Endothelial cell of umbilical vein (primary cell): ENCODE data around the gene ZNF687. TPM values are rescaled to one million over a fixed set of nuclear protein-coding genes. Genes with fewer than 3 reads are reported as not detected.

Experiments
- BruUV-seq: library from RNA; stranded (reverse); fragments of 400-500 nt; replicated peaks from 2 replicates; lab custom pipeline; 2021; lab: Mats Ljungman, UMichigan
- CTCF ChIA-PET: fragments of 300-600, 350-600 bp; sonication (Branson Sonifier 250); formaldehyde crosslinking; loops from one replicate; lab custom pipeline; 2021; ENCODE audit warnings: antibody characterized with exemption, inconsistent platforms; lab: Charles Lee
- POLR2A ChIA-PET: fragments of 300-600, 350-600 bp; sonication (Branson Sonifier 250); formaldehyde crosslinking; loops from one replicate; lab custom pipeline; 2021; ENCODE audit warnings: antibody characterized with exemption, inconsistent platforms; lab: Charles Lee
- DNase-seq: peaks from one replicate; pipeline ENCODE4 v3.0.0-alpha.2; 2011; ENCODE audit warnings: low read depth, low spot score
- FAIRE-seq: peaks from 2 replicates; lab custom pipeline; 2011; peaks lifted over from hg19 to GRCh38; lab: Jason Lieb, UNC
- H2AFZ ChIP-seq: 2 replicates; pipeline ENCODE4 v1.6.0; 2012; ENCODE audit warnings: low read depth, low read length, control low read depth, inconsistent platforms
- H3K27ac ChIP-seq: 2 replicates; pipeline ENCODE4 v1.5.1; 2011; ENCODE audit warnings: low read depth, mild to moderate bottlenecking, control low read depth, low read length, moderate library complexity; ENCODE audit not compliant: insufficient read depth
- H3K27me3 ChIP-seq, 2 experiments: 2 replicates each; pipeline versions ENCODE4 v1.6.0 to v1.6.1; 2011; ENCODE audit warnings: low read length in 2 of 2, mixed read lengths in 1 of 2; ENCODE audit not compliant: control insufficient read depth in 2 of 2, insufficient read depth in 2 of 2
- H3K36me3 ChIP-seq, 2 experiments: 2 replicates in 1 of 2; 3 replicates in 1 of 2; pipeline ENCODE4 v1.5.1; 2011; ENCODE audit warnings: low read length in 2 of 2, mild to moderate bottlenecking in 1 of 2, moderate library complexity in 1 of 2; ENCODE audit not compliant: control insufficient read depth in 2 of 2, insufficient read depth in 2 of 2; ENCODE audit errors: extremely low read depth in 1 of 2
- H3K4me1 ChIP-seq: 3 replicates; pipeline ENCODE4 v1.5.1; 2011; ENCODE audit warnings: mild to moderate bottlenecking, low read length; ENCODE audit not compliant: control insufficient read depth, insufficient read depth; ENCODE audit errors: extremely low read depth
- H3K4me2 ChIP-seq: 2 replicates; pipeline ENCODE4 v1.6.1; 2011; ENCODE audit warnings: low read length, control low read depth, mixed read lengths; ENCODE audit not compliant: insufficient read depth
- H3K4me3 ChIP-seq, 3 experiments: fragments of 200-600 bp in 1 of 3; sonication (generic), shearing (Covaris generic) in 1 of 3; replicated peaks in 1 of 3; 2 replicates each; pipeline ENCODE4 v1.5.1; 2011 to 2016; ENCODE audit warnings: control low read depth in 3 of 3, low read length in 3 of 3, mild to moderate bottlenecking in 2 of 3, inconsistent platforms in 1 of 3, low read depth in 1 of 3, moderate library complexity in 1 of 3; ENCODE audit not compliant: insufficient read depth in 1 of 3
- H3K79me2 ChIP-seq: 2 replicates; pipeline ENCODE4 v1.6.0; 2012; ENCODE audit warnings: low read length, inconsistent platforms; ENCODE audit not compliant: control insufficient read depth, insufficient read depth
- H3K9ac ChIP-seq: replicated peaks from 2 replicates; pipeline ENCODE3; 2011; ENCODE audit warnings: low read length, control low read depth; ENCODE audit not compliant: insufficient read depth; ENCODE audit errors: extremely low read depth
- H3K9me1 ChIP-seq: replicated peaks from 3 replicates; pipeline ENCODE4 v1.6.0; 2011; ENCODE audit warnings: mild to moderate bottlenecking, low read length; ENCODE audit not compliant: control insufficient read depth, insufficient read depth; ENCODE audit errors: extremely low read depth
- H3K9me3 ChIP-seq: replicated peaks from 2 replicates; pipeline ENCODE4 v1.5.1; 2012; ENCODE audit warnings: low read length, inconsistent platforms; ENCODE audit not compliant: control insufficient read depth, insufficient read depth
- H4K20me1 ChIP-seq: replicated peaks from 2 replicates; pipeline ENCODE3; 2011; ENCODE audit warnings: mild to moderate bottlenecking, low read length; ENCODE audit not compliant: control insufficient read depth, insufficient read depth; ENCODE audit errors: extremely low read depth
- EZH2 ChIP-seq: IDR thresholded peaks from 2 replicates; pipeline ENCODE4 v1.6.1; 2012; ENCODE audit warnings: borderline replicate concordance, low read depth, mild to moderate bottlenecking, moderate library complexity, low read length, inconsistent platforms; ENCODE audit not compliant: severe bottlenecking
- FOS ChIP-seq: IDR thresholded peaks from 2 replicates; pipeline ENCODE4 v1.6.1; 2011; ENCODE audit warnings: mild to moderate bottlenecking, low read length, moderate library complexity, borderline replicate concordance; ENCODE audit not compliant: insufficient read depth
- GATA2 ChIP-seq: IDR thresholded peaks from 2 replicates; pipeline ENCODE4 v1.7.0; 2011; ENCODE audit warnings: low read depth, mild to moderate bottlenecking, moderate library complexity, mixed read lengths, low read length; ENCODE audit not compliant: insufficient read length, insufficient read depth
- JUN ChIP-seq: IDR thresholded peaks from 2 replicates; pipeline ENCODE4 v1.6.1; 2011; ENCODE audit warnings: borderline replicate concordance, low read depth; ENCODE audit not compliant: insufficient read length, insufficient read depth
- MAX ChIP-seq: IDR thresholded peaks from 2 replicates; pipeline ENCODE4 v1.6.1; 2011; ENCODE audit not compliant: insufficient read depth, insufficient read length
- MYC ChIP-seq: IDR thresholded peaks from one replicate; pipeline ENCODE4 v1.6.1; 2011; ENCODE audit warnings: mild to moderate bottlenecking, low read depth, low read length
- POLR2A ChIP-seq: IDR thresholded peaks from 2 replicates; pipeline ENCODE4 v1.6.1; 2012; ENCODE audit warnings: low read depth, mild to moderate bottlenecking, control low read depth, low read length
- POLR2AphosphoS5 ChIP-seq: IDR thresholded peaks from 2 replicates; pipeline ENCODE4 v1.6.1; 2012; ENCODE audit warnings: low read depth, mild to moderate bottlenecking, control low read depth, low read length, moderate library complexity; ENCODE audit not compliant: insufficient read depth
- dilution Hi-C: fragments of 300-500 bp; cut with MboI; formaldehyde crosslinking; loops from one replicate; pipeline ENCODE4 v1.15.0; 2019; ENCODE audit warnings: low sequenced_read_pairs; ENCODE audit not compliant: extremely low pct_ligation_motif_present
- intact Hi-C: fragments of 100-400 bp; cut with micrococcal nuclease; formaldehyde crosslinking; loops from one replicate; pipeline ENCODE4 v1.10.0; 2022
- polyA plus RNA-seq, 4 experiments: library from polyadenylated mRNA; depleted of rRNA in 3 of 4; stranded (reverse) in 3 of 4; unstranded in 1 of 4; fragments of >200 nt; gene quantifications; 2 replicates each; pipeline versions ENCODE4 v1.2.1 to v1.2.3, GENCODE V29; 2011 to 2012; ENCODE audit warnings: missing spikeins in 1 of 4
- total RNA-seq: library from RNA; stranded (reverse); gene quantifications from 2 replicates; pipeline ENCODE4 v1.2.3, GENCODE V29; 2021
- TF ChIP-seq, protein P1 (sequence below), 2 donors: IDR thresholded peaks; 1 replicate in 1 of 2; 2 replicates in 1 of 2; pipeline ENCODE4 v1.5.1; 2011; ENCODE audit warnings: low read length in 2 of 2, mild to moderate bottlenecking in 2 of 2, moderate library complexity in 2 of 2, control low read depth in 1 of 2, inconsistent platforms in 1 of 2, low read depth in 1 of 2; ENCODE audit not compliant: insufficient read depth in 1 of 2; ENCODE audit errors: extremely low read depth in 1 of 2

Gene ZNF687
- total and polyA plus RNA-seq, 2 donors (not counting 3 experiments of a cell fraction or from before 2014, with no cell fraction given), result 17.9 to 20.1 TPM

DNA sequence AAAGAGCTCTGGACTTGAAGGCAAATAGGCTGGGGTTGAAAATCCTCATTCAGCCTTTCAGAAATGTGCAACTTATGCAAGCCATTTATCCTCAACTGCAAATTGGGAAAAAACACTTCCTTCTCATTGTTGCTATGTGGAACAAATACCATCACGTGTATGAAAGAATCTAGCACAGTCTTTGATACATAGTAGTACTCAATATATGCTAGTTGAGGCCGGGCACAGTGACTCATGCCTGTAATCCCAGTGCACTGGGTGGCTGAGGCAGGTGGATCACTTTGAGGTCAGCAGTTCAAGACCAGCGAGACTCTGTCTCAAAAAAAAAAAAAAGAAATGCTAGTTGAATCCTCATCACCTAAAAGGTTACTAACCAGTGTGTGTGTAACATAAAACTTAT lies 36.9 kb downstream of the ZNF687 start:
- DNase-seq, result no peak
- no peaks in the 10 kb centered on the region for H3K27me3 ChIP-seq

More for the DNA sequence above, 36.9 kb downstream of the ZNF687 start:
- peaks cover 8% of the 10 kb centered on the region for H3K4me1 ChIP-seq
- no peaks in the 10 kb centered on the region for H3K9me3 ChIP-seq
- H3K79me2 ChIP-seq, result peaks cover 6% of the 10 kb centered on the region
- no peak for FAIRE-seq
- CTCF ChIA-PET, result interaction anchor here (2.5 to 3.8 kb wide), 2 partner anchors 18 to 21 kb away, joined by 10 to 25 read pairs; no protein-coding TSS in a partner anchor
- H3K36me3 ChIP-seq, result peaks cover 4 to 13% of the 10 kb centered on the region in 2 experiments
- H3K4me2 ChIP-seq, result no peak overlapping the region
- no peaks in the 10 kb centered on the region for H4K20me1 ChIP-seq
- TF ChIP-seq MYC, result no peak
- TF ChIP-seq GATA2, result no peak
- no peak for TF ChIP-seq EZH2
- TF ChIP-seq, protein P1, sequence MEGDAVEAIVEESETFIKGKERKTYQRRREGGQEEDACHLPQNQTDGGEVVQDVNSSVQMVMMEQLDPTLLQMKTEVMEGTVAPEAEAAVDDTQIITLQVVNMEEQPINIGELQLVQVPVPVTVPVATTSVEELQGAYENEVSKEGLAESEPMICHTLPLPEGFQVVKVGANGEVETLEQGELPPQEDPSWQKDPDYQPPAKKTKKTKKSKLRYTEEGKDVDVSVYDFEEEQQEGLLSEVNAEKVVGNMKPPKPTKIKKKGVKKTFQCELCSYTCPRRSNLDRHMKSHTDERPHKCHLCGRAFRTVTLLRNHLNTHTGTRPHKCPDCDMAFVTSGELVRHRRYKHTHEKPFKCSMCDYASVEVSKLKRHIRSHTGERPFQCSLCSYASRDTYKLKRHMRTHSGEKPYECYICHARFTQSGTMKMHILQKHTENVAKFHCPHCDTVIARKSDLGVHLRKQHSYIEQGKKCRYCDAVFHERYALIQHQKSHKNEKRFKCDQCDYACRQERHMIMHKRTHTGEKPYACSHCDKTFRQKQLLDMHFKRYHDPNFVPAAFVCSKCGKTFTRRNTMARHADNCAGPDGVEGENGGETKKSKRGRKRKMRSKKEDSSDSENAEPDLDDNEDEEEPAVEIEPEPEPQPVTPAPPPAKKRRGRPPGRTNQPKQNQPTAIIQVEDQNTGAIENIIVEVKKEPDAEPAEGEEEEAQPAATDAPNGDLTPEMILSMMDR (IDR thresholded peaks at IDR 0.05; ENCODE audit: extremely low read depth in 1 of 2, insufficient read depth in 1 of 2, low read depth in 1 of 2, low read length in 2 of 2), result no peak
- no peak for TF ChIP-seq POLR2A
- TF ChIP-seq JUN, result no peak
- TF ChIP-seq POLR2AphosphoS5, result no peak
- TF ChIP-seq FOS, result no peak
- TF ChIP-seq MAX, result no peak
- H3K4me3 ChIP-seq, result no peak overlapping the region
- intact Hi-C loops (no loop called here), dilution Hi-C loops (no loop called here)
- no TSS peak for BruUV-seq
- H3K9ac ChIP-seq, result no peak overlapping the region
- H3K27ac ChIP-seq, result no peak overlapping the region
- POLR2A ChIA-PET, result no interaction called here
- H3K9me1 ChIP-seq, result no peaks in the 10 kb centered on the region
- H2AFZ ChIP-seq, result no peak overlapping the region
